ENCODE measurements around the gene NRIP3. TPM values are rescaled to one million over a fixed set of nuclear protein-coding genes. Genes with fewer than 3 reads are reported as not detected.
A peak's percentile ranks its signal among the peaks of the same experiment; 100 is the strongest.

Gene NRIP3
- total RNA-seq, 1 donor from 2014 or later: 7.7 TPM

DNA sequence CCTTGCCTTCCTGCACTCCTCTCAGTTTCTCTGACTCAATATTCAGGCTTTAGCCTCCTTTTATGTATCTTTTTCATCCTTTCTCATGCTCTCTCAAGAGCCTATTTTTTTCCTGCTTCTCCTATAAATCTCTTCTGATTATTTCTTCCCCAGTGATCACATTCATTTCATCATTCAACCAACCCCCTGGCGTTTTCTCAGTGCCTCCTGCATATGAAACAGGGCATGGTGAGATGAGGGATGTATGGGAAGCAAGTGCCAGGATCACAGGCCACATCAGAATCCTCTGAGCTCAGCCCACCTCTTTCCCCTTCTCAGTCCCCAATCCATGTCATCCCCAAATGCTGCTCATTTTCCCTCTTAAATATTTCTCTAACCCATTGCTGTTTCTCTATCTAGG is 38.7 kb upstream of the NRIP3 start:
- Histone ChIP-seq H3K4me3 (no peak overlapping the region), H3K27me3 (no peaks in the 10 kb centered on the region), H3K4me1 (no peaks in the 10 kb centered on the region), H3K36me3 (no peaks in the 10 kb centered on the region), H3K9me3 (no peaks in the 10 kb centered on the region), H3K27ac (no peak overlapping the region)
- TF ChIP-seq, protein P1, sequence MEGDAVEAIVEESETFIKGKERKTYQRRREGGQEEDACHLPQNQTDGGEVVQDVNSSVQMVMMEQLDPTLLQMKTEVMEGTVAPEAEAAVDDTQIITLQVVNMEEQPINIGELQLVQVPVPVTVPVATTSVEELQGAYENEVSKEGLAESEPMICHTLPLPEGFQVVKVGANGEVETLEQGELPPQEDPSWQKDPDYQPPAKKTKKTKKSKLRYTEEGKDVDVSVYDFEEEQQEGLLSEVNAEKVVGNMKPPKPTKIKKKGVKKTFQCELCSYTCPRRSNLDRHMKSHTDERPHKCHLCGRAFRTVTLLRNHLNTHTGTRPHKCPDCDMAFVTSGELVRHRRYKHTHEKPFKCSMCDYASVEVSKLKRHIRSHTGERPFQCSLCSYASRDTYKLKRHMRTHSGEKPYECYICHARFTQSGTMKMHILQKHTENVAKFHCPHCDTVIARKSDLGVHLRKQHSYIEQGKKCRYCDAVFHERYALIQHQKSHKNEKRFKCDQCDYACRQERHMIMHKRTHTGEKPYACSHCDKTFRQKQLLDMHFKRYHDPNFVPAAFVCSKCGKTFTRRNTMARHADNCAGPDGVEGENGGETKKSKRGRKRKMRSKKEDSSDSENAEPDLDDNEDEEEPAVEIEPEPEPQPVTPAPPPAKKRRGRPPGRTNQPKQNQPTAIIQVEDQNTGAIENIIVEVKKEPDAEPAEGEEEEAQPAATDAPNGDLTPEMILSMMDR (IDR thresholded peaks at IDR 0.05): no peak
- DNase-seq (ENCODE audit: low spot score in 2 of 2): peak in 1 of 2 donors; percentile 9
- intact Hi-C loops (cut with DNase I): no loop called here

DNA sequence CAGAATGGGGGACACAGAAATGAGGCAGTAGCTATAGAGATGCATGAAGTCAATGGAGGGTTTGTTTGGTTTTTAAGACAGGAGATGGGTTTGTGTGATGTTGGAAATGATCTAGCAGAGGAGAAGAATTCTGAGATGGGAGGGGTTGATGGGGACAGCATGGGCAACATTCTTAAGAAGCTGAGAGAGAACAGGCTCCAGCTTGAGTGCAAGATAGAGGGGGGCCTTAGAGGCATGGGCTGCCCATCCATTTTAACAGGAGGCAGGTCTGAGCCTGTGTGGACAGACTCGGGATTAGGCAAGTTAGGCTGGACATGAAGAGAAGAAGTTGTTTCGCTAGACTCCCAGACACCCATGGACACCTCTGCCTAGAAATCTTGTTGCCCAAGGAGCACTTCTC is 37.9 kb upstream of the NRIP3 start:
- Histone ChIP-seq H3K4me1 (no peaks in the 10 kb centered on the region), H3K27me3 (no peaks in the 10 kb centered on the region), H3K4me3 (no peak overlapping the region), H3K27ac (no peak overlapping the region), H3K36me3 (no peaks in the 10 kb centered on the region), H3K9me3 (no peaks in the 10 kb centered on the region)
- peak in 1 of 2 donors; percentile 52 for DNase-seq (ENCODE audit: low spot score in 2 of 2)
- intact Hi-C loops (cut with DNase I): no loop called here
- TF ChIP-seq, protein P1 (IDR thresholded peaks at IDR 0.05): no peak

DNA sequence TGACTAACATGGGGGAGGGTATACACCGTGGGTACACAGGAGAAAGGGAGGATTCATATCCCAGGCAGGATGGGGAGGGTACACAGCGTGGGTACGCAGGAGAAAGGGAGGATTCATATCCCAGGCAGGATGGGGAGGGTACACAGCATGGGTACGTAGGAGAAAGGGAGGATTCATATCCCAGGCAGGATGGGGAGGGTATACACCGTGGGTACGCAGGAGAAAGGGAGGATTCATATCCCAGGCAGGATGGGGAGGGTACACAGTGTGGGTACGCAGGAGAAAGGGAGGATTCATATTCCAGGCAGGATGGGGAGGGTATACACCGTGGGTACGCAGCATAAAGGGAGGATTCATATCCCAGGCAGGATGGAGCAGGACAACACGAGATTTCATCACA is 36.6 kb upstream of the NRIP3 start:
- TF ChIP-seq, protein P1 (IDR thresholded peaks at IDR 0.05): no peak
- H3K27ac ChIP-seq: no peak overlapping the region
- H3K4me3 ChIP-seq: no peak overlapping the region
- intact Hi-C loops (cut with DNase I): no loop called here
- no peak for DNase-seq (ENCODE audit: low spot score in 2 of 2)
- H3K4me1 ChIP-seq: no peaks in the 10 kb centered on the region
- H3K9me3 ChIP-seq: no peaks in the 10 kb centered on the region
- no peaks in the 10 kb centered on the region for H3K36me3 ChIP-seq
- H3K27me3 ChIP-seq: no peaks in the 10 kb centered on the region

DNA sequence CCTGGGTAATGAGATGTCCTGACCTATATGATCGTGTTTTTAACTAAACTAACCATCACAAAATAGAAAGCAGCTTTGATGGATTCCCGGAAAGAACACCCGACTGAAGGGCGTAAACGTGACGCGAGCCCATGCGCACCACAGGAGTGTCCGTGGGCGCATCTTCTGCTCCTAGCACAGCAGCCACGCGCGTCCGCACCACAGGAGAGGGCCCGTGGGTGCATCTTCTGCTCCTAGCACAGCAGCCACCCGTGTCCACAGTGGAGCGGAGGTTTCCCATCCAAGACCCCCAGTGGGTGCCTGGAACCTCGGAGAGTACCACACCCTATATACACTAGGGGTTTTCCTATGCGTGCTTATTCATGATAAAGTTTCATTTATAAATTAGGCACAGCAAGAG is 36.1 kb upstream of the NRIP3 start:
- H3K27ac ChIP-seq: no peak overlapping the region
- H3K4me3 ChIP-seq: no peak overlapping the region
- TF ChIP-seq, protein P1 (IDR thresholded peaks at IDR 0.05): no peak
- intact Hi-C loops (cut with DNase I): no loop called here
- H3K4me1 ChIP-seq: no peaks in the 10 kb centered on the region
- H3K36me3 ChIP-seq: no peaks in the 10 kb centered on the region
- H3K9me3 ChIP-seq: no peaks in the 10 kb centered on the region
- DNase-seq (ENCODE audit: low spot score in 2 of 2): no peak
- H3K27me3 ChIP-seq: no peaks in the 10 kb centered on the region

DNA sequence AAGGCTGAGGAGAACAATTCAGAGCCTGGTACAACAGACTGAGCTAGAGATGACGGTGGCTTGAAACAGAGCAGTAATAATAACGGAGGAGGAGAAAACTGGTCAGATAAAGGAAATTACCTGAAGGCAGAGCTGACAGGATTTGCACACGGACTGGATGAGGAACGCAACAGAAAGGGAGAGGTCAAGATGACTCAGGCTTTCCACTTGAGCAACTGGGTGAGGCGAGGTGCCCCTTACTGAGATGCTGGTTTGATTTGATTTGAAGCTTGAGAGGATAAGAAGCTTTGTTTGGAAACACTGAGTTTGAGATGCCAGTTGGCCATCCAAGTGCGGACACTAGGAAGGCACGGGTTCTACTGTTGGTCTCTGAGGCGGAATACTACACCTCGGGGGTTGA is 35.4 kb upstream of the NRIP3 start:
- H3K9me3 ChIP-seq: no peaks in the 10 kb centered on the region
- H3K27ac ChIP-seq: no peak overlapping the region
- no peaks in the 10 kb centered on the region for H3K27me3 ChIP-seq
- H3K4me1 ChIP-seq: no peaks in the 10 kb centered on the region
- H3K4me3 ChIP-seq: no peak overlapping the region
- intact Hi-C loops (cut with DNase I): no loop called here
- TF ChIP-seq, protein P1 (IDR thresholded peaks at IDR 0.05): no peak
- no peaks in the 10 kb centered on the region for H3K36me3 ChIP-seq
- peak in 1 of 2 donors; percentile 24 for DNase-seq (ENCODE audit: low spot score in 2 of 2)

DNA sequence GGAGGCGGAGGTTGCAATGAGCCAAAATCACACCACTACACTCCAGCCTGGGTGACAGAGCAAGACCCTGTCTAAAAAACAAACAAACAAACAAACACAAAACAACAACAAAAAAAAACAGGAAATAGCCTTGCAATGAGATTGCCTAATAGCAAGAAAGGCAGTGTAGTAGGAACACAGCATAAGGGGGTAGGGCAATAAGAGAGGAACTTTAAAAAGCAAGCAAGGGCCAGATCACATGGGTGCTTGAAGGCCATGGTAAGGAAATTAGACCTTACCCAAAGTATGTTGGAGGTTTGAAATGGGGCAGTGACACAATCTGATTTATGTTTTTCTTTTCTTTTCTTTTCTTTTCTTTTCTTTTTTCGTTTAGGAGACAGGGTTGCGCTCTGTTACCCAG is 34.7 kb upstream of the NRIP3 start:
- no peaks in the 10 kb centered on the region for H3K27me3 ChIP-seq
- H3K36me3 ChIP-seq: no peaks in the 10 kb centered on the region
- intact Hi-C loops (cut with DNase I): no loop called here
- H3K4me1 ChIP-seq: no peaks in the 10 kb centered on the region
- TF ChIP-seq, protein P1 (IDR thresholded peaks at IDR 0.05): no peak
- H3K4me3 ChIP-seq: no peak overlapping the region
- DNase-seq (ENCODE audit: low spot score in 2 of 2): no peak
- no peak overlapping the region for H3K27ac ChIP-seq
- H3K9me3 ChIP-seq: no peaks in the 10 kb centered on the region

Data from ascending aorta (tissue), 2 donors.